Lower lobe of right lung (tissue), 2 donors: ENCODE results near the gene ODC1. TPM values are rescaled to one million over a fixed set of nuclear protein-coding genes. Genes with fewer than 3 reads are reported as not detected.

Experiments
- ATAC-seq, 2 donors: fragments of 200-7000 bp; cut with Tn5 transposase; one replicate each; pipeline ENCODE4 v1.9.1; 2020 to 2022; ENCODE audit warnings: mild to moderate bottlenecking in 2 of 2, moderate library complexity in 2 of 2
- DNase-seq: peaks from one replicate; pipeline ENCODE4 v3.0.0-alpha.2; 2020
- H3K27ac ChIP-seq: fragments of 200-600 bp; one replicate; pipeline ENCODE4 v1.8.0; 2022
- H3K27me3 ChIP-seq: fragments of 200-600 bp; one replicate; pipeline ENCODE4 v1.8.0; 2022; ENCODE audit warnings: low read depth
- H3K36me3 ChIP-seq: fragments of 200-600 bp; one replicate; pipeline ENCODE4 v1.8.0; 2022; ENCODE audit warnings: mild to moderate bottlenecking
- H3K4me1 ChIP-seq: fragments of 200-600 bp; one replicate; pipeline ENCODE4 v1.8.0; 2022
- H3K4me3 ChIP-seq: fragments of 200-600 bp; one replicate; pipeline ENCODE4 v1.8.0; 2022; ENCODE audit warnings: mild to moderate bottlenecking
- H3K9me3 ChIP-seq: fragments of 200-600 bp; one replicate; pipeline ENCODE4 v1.8.0; 2022
- intact Hi-C: fragments of 100-400 bp; cut with DNase I; formaldehyde crosslinking; loops from one replicate; pipeline ENCODE4 v1.11.0; 2022
- total RNA-seq: library from RNA; stranded (reverse); fragmentation: NEBNext Ultra II Directional; extraction: Animal tissue kit (Norgen Biotek cat#: 25700); gene quantifications from one replicate; pipeline ENCODE4 v1.2.1, GENCODE V29; 2021
- TF ChIP-seq, protein P1 (sequence below): fragments of 200-600 bp; IDR thresholded peaks from one replicate; pipeline ENCODE4 v1.8.0; 2022; ENCODE audit warnings: antibody characterized with exemption, mild to moderate bottlenecking
- donor health status: DM: no; HTN: yes; CAD: no; lungs with severe emphysema.

The ODC1 gene
- total RNA-seq, 1 donor from 2014 or later, result 30.1 TPM

DNA sequence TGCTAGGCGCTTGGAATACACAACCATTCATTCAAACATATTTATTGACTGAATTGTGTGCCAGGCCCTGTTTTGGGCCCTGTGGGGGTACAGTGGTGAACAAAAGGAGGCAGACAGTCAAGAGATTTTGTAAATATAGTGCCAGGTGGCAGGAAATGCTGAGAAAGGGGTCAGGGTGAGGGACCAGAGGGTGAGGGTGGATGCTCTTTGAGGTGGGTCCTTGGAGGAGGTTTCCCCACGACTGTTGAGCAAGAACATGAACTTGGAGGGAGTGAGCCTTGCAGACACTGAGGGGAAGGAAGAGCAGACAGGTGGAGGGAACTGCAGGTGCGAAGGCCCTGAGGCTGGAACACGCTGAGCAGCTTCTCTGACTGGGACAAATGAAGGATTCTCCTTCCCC is 40.7 kb downstream of the ODC1 start:
- Histone ChIP-seq H3K4me3 (no peak overlapping the region), H3K4me1 (peaks cover 79% of the 10 kb centered on the region)

DNA sequence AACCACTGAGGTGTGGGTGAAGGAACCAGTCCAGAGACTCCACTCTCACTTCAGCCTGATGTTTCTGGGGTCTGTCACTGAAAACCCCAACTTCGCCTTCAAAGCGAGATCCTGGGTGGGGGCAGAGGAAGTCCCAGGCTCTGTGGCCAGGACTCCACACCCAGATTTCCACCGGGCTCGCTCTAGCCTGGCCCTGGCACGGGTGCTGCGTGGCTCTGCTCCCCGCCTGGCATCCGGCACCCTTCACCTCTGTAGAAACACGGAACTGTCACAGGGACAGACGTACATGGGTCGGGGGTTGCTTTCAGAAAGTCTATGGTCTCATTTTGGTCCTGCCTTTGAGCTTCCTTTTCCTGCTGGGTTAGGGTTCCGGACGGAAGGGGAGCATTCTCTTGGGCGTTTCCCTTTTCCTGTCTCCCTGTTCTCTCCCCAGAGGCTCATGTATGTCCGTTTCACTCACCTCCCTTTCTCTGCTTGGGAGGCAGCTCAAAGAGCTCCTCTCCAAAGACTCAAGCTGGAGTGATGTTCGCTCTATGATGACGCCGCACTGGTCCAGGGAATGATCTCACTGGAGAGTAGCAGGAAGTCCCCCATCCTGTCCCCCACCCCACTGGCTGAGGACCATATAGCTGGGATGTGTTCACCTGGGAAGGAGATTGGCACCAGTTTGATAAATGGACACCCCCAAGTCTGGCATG is 41.5 kb downstream of the ODC1 start:
- H3K4me3 ChIP-seq, result no peak overlapping the region
- no peaks in the 10 kb centered on the region for H3K9me3 ChIP-seq
- H3K27me3 ChIP-seq, result no peaks in the 10 kb centered on the region
- H3K27ac ChIP-seq, result peak overlapping the region; percentile 79
- intact Hi-C loops, result no loop called here
- H3K4me1 ChIP-seq, result peaks cover 87% of the 10 kb centered on the region
- peaks cover 14% of the 10 kb centered on the region for H3K36me3 ChIP-seq
- ATAC-seq (no peak), DNase-seq (no peak)
- TF ChIP-seq, protein P1, sequence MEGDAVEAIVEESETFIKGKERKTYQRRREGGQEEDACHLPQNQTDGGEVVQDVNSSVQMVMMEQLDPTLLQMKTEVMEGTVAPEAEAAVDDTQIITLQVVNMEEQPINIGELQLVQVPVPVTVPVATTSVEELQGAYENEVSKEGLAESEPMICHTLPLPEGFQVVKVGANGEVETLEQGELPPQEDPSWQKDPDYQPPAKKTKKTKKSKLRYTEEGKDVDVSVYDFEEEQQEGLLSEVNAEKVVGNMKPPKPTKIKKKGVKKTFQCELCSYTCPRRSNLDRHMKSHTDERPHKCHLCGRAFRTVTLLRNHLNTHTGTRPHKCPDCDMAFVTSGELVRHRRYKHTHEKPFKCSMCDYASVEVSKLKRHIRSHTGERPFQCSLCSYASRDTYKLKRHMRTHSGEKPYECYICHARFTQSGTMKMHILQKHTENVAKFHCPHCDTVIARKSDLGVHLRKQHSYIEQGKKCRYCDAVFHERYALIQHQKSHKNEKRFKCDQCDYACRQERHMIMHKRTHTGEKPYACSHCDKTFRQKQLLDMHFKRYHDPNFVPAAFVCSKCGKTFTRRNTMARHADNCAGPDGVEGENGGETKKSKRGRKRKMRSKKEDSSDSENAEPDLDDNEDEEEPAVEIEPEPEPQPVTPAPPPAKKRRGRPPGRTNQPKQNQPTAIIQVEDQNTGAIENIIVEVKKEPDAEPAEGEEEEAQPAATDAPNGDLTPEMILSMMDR, result no peak

More for the DNA sequence above, 40.7 kb downstream of the ODC1 start:
- H3K27me3 ChIP-seq, result no peaks in the 10 kb centered on the region
- H3K27ac ChIP-seq, result peak overlapping the region; percentile 79
- peaks cover 14% of the 10 kb centered on the region for H3K36me3 ChIP-seq
- no peak for DNase-seq
- no peaks in the 10 kb centered on the region for H3K9me3 ChIP-seq
- TF ChIP-seq, protein P1, result no peak
- no peak for ATAC-seq
- intact Hi-C loops, result no loop called here

DNA sequence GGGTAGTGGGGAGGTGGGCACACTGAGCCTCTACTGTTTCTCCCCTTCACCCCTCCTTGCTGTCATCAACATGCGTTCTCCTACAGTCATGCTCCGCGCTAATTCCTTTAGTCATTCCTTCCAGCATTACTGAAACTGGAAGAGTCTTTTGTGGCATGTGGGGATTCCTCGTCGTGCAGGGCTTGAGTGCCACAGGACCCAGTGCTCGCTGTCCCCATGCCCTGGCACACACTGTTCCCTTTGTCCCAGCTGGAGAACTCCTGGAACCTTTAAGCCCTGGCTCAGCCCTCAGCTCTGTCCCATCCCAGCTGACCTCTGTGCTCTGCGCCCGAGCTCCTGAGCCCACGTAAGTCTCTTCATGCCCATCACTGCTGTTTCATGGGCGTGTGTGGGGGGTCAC is 42.1 kb downstream of the ODC1 start:
- ATAC-seq, result no peak
- intact Hi-C loops, result no loop called here
- TF ChIP-seq, protein P1, result no peak
- Histone ChIP-seq H3K27ac (peak overlapping the region; percentile 79), H3K9me3 (no peaks in the 10 kb centered on the region), H3K27me3 (no peaks in the 10 kb centered on the region), H3K4me3 (no peak overlapping the region), H3K36me3 (peaks cover 14% of the 10 kb centered on the region), H3K4me1 (peaks cover 90% of the 10 kb centered on the region)
- no peak for DNase-seq

DNA sequence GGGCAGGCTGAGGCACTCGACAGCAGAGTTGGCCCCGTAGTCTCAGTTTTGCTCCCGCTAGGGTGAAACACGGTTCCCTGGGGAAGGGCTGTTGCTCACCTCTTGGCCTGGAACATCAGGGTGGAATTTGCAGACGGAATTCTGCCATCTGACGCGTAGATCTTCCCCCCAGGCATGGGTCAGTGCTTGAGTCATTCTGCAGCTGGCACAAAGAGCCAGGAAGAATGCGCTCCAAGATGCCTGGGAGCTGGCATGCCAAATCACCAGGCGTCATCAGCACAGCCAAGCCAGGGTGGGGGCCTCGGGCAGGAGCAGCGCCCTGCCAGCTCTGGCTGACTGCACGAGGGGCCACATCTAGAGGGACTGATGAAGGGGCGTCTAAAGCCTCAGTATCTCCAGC is 42.7 kb downstream of the ODC1 start:
- H3K4me3 ChIP-seq, result no peak overlapping the region
- H3K4me1 ChIP-seq, result peaks cover 90% of the 10 kb centered on the region
- peak; percentile 23 to 44 for ATAC-seq
- H3K27me3 ChIP-seq, result no peaks in the 10 kb centered on the region
- peak overlapping the region; percentile 79 for H3K27ac ChIP-seq
- TF ChIP-seq, protein P1, result no peak
- intact Hi-C loops, result no loop called here
- no peaks in the 10 kb centered on the region for H3K9me3 ChIP-seq
- peak; percentile 76 for DNase-seq
- peaks cover 17% of the 10 kb centered on the region for H3K36me3 ChIP-seq

DNA sequence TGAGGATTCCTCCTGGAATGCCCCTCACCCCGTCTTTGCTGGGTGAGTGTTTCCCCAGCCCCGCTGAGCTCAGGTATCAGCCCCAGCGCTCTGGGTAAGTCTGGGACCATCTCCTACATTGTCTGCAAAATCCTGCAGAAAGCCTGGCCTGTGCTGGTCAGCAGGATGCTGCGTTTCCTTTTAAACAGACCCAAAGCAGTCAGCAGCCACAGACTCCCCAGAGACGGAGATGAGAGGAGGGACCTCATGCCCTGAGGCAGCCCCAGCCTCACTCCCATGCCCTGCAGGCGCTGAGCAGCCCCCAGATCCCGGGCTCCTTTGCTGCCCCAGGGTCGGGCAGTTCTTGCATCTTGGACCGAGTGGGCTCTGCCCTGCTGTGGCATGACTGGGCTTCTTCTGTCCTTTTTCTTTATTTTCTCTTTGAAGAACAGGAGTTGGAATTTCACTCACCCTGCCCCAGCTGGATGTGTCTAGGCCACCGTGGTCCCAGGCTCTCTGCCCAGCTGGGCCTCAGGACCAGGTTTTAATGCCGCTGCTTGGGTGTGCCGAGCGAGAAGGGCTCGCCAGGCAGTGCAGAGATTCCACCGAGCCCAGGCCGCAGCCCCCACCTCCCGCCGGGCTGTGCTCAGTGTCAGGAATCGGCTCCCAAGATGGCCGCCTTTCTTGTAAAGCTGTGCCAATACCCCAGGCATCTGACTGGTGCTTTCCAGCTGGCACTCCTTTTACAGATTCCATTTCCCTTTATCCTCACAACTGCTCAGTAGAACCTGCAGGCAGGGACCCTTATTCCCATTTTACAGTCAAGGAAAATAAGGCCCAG is 43.6 kb downstream of the ODC1 start:
- Histone ChIP-seq H3K36me3 (peaks cover 24% of the 10 kb centered on the region), H3K4me1 (peaks cover 94% of the 10 kb centered on the region), H3K27me3 (no peaks in the 10 kb centered on the region), H3K9me3 (no peaks in the 10 kb centered on the region), H3K4me3 (no peak overlapping the region), H3K27ac (peak overlapping the region; percentile 79)
- ATAC-seq (no peak), DNase-seq (no peak)
- intact Hi-C loops, result no loop called here
- TF ChIP-seq, protein P1, result no peak
